Erythroblast (primary cell): ENCODE measurements around the gene CSNK2B.

Experiments
- DNase-seq, 2 experiments: peaks; one replicate each; lab custom pipeline; 2025; lab: John Stamatoyannopoulos, UW
- GATA1 ChIP-seq: IDR thresholded peaks from 2 replicates; pipeline ENCODE4 v1.6.1; 2011; ENCODE audit warnings: low read depth, mild to moderate bottlenecking, control low read depth, low read length, moderate library complexity
- POLR2A ChIP-seq: IDR thresholded peaks from 2 replicates; pipeline ENCODE4 v1.6.1; 2011; ENCODE audit warnings: mild to moderate bottlenecking, low read length

CSNK2B gene

GRCh38 chr6:31665501-31666336 lies at the start of gene CSNK2B:
Gene CSNK2B (plus strand): TSS chr6:31666080. CDS start chr6:31666832, 752 bp downstream.
- DNase-seq = peak; percentile 98
- no peak for TF ChIP-seq GATA1
- TF ChIP-seq POLR2A = peak; percentile 91

GRCh38 chr6:31617010-31617409 lies 48.9 kb upstream of the CSNK2B start:
- no peak for DNase-seq
- TF ChIP-seq POLR2A (no peak), GATA1 (no peak)

- TF ChIP-seq GATA1 (no peak), POLR2A (peak; percentile 98)
- DNase-seq = peak; percentile 99 to 100
Measured at GRCh38 chr6:31619805-31620585, 45.9 kb upstream of the CSNK2B start.

- no peak for TF ChIP-seq GATA1
- TF ChIP-seq POLR2A = no peak
- peak; percentile 92 to 93 for DNase-seq
Measured at GRCh38 chr6:31620586-31621319, 45.1 kb upstream of the CSNK2B start, which contains the start of gene PRRC2A. Gene PRRC2A (plus strand): TSS chr6:31620715. CDS start chr6:31622790, 2,075 bp downstream.

- TF ChIP-seq POLR2A = no peak
- DNase-seq = peak; percentile 40 to 62
Measured at GRCh38 chr6:31621320-31621939, 44.5 kb upstream of the CSNK2B start.

- TF ChIP-seq GATA1 (no peak), POLR2A (no peak)
- DNase-seq = peak in 1 of 2 experiments; percentile 35
Measured at GRCh38 chr6:31621991-31622390, 43.9 kb upstream of the CSNK2B start.

- DNase-seq = no peak
- no peak for TF ChIP-seq POLR2A
- TF ChIP-seq GATA1 = no peak
Measured at GRCh38 chr6:31622684-31623091, 43.2 kb upstream of the CSNK2B start.

- no peak for DNase-seq
- no peak for TF ChIP-seq GATA1
- TF ChIP-seq POLR2A = no peak
Measured at GRCh38 chr6:31624070-31624469, 41.8 kb upstream of the CSNK2B start.

- no peak for DNase-seq
Measured at GRCh38 chr6:31626952-31627351, 38.9 kb upstream of the CSNK2B start.

GRCh38 chr6:31627690-31628287 lies 38.1 kb upstream of the CSNK2B start:
- no peak for DNase-seq

More at GRCh38 chr6:31626952-31627351, 38.9 kb upstream of the CSNK2B start:
- TF ChIP-seq GATA1 (no peak), POLR2A (no peak)

GRCh38 chr6:31629014-31629413 lies 36.9 kb upstream of the CSNK2B start:
- TF ChIP-seq POLR2A (no peak), GATA1 (no peak)
- no peak for DNase-seq

More at GRCh38 chr6:31627690-31628287, 38.1 kb upstream of the CSNK2B start:
- TF ChIP-seq GATA1 (no peak), POLR2A (no peak)

GRCh38 chr6:31630177-31630934 lies 35.5 kb upstream of the CSNK2B start:
- TF ChIP-seq POLR2A = no peak
- no peak for TF ChIP-seq GATA1
- no peak for DNase-seq
